Measurements from ENCODE around the gene PHACTR1.
"Not testable (repeated sequence)": the region's sequence is repeated elsewhere in the genome, so short reads cannot be mapped to it uniquely, and the experiment has no call there.

Gene PHACTR1

GRCh38 chr6:13239530-13240455 lies 523.2 kb downstream of the PHACTR1 start:
- DNase-seq (ENCODE audit: low spot score) = no peak

- no peak for DNase-seq (ENCODE audit: low spot score)
Measured at GRCh38 chr6:13241364-13241763, 524.8 kb downstream of the PHACTR1 start.

- DNase-seq (ENCODE audit: low spot score) = no peak
Measured at GRCh38 chr6:13242178-13242577, 525.6 kb downstream of the PHACTR1 start.

GRCh38 chr6:13242590-13242989 lies 526.0 kb downstream of the PHACTR1 start:
- DNase-seq (ENCODE audit: low spot score) = no peak

GRCh38 chr6:13243033-13243432 lies 526.5 kb downstream of the PHACTR1 start:
- no peak for DNase-seq (ENCODE audit: low spot score)

DNA sequence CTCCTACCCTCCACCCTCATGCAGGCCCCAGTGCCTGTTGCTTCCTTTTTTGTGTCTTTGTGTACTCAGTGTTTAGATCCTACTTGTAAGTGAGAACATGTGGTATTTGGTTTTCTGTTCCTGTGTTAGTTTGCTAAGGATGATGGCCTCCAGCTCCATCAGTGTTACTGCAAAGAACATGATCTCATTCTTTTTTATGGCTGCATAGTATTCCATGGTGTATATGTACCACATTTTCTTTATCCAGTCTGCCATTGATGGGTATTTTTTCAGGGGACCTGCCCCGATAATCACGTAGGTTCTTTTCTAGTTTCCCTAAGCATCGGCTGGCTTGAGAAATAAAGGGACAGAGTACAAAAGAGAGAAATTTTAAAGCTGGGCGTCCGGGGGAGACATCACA lies 527.2 kb downstream of the PHACTR1 start:
- not testable (repeated sequence) for DNase-seq (ENCODE audit: low spot score)

GRCh38 chr6:13247627-13248026 lies 531.1 kb downstream of the PHACTR1 start:
- DNase-seq (ENCODE audit: low spot score) = no peak

DNA sequence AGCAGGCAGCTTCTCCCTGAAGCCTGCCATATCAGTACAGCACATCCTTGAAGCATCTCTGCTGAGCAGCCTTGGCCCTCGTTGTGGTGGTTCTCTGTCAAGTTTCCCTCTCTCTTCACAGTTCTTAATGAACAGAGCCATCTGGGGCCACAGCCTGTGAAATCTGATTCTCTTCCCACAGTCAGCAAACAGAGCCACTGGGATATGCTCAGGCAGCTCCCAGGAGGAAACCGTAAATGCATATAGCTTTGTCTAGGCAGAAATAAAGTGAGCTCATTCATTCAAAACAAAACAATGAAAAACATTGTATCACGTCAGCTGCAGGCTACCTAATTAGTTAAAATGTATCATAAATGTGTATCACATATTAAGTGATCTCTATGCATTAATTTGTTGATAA lies 531.5 kb downstream of the PHACTR1 start:
- no peak for DNase-seq (ENCODE audit: low spot score)

GRCh38 chr6:13248584-13248985 lies 532.0 kb downstream of the PHACTR1 start:
- DNase-seq (ENCODE audit: low spot score) = no peak

- DNase-seq (ENCODE audit: low spot score) = no peak
Measured at GRCh38 chr6:13248994-13249393, 532.4 kb downstream of the PHACTR1 start.

DNA sequence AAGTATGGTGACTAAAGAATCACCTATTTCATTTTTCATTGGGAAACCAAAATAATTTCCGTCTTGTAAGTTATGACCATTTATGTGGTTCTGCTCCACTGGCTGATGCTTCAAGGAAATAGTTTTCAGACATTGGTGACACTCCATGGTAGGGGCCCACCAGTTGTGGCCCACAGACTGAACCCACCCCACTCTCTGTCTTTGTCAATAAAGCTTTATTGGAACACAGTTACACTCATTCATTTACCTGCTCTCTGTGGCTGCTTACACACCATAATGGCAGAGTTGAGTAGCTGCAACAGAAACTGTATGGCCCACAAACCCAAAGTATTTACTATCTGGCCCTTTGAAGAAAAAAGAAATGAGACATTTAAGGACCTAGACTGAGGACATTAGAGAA lies 533.2 kb downstream of the PHACTR1 start:
- no peak for DNase-seq (ENCODE audit: low spot score)

GRCh38 chr6:13250703-13251102 lies 534.1 kb downstream of the PHACTR1 start:
- no peak for DNase-seq (ENCODE audit: low spot score)

GRCh38 chr6:13251242-13251641 lies 534.7 kb downstream of the PHACTR1 start:
- DNase-seq (ENCODE audit: low spot score) = no peak

- no peak for DNase-seq (ENCODE audit: low spot score)
Measured at GRCh38 chr6:13252790-13253189, 536.2 kb downstream of the PHACTR1 start.

GRCh38 chr6:13253272-13253671 lies 536.7 kb downstream of the PHACTR1 start:
- DNase-seq (ENCODE audit: low spot score) = no peak

- no peak for DNase-seq (ENCODE audit: low spot score)
Measured at GRCh38 chr6:13256266-13257001, 539.9 kb downstream of the PHACTR1 start.

- no peak for DNase-seq (ENCODE audit: low spot score)
Measured at GRCh38 chr6:13259393-13259792, 542.8 kb downstream of the PHACTR1 start.

GRCh38 chr6:13260101-13260598 lies 543.6 kb downstream of the PHACTR1 start:
- no peak for DNase-seq (ENCODE audit: low spot score)

- DNase-seq (ENCODE audit: low spot score) = no peak
Measured at GRCh38 chr6:13260831-13261230, 544.3 kb downstream of the PHACTR1 start.

DNA sequence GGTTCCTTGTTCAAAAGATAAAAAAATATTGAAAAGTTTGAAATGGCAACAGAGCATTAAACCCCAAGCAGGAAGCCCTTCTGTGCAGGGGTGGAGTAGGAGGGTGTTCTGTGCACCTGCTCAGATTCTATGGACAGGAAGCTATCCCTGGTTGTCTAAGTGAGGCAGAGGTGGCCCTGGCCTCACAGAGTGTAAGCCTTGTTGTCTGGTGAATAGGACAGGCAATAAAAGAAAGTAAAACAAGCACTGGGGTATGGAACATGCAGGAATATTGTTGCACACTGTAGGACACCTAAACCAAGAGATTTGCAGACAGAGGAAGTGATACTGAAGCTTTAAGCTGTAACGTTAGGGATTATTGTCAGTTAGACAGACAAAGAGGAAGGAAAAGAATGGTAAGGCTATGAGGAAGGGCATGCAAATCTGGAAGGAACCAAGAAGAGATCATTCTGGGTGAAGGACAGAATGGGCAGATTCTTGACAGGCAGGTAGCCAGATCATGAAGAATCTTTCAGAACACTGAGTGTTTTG lies 545.0 kb downstream of the PHACTR1 start:
- DNase-seq (ENCODE audit: low spot score) = no peak

GRCh38 chr6:13262302-13263230 lies 546.0 kb downstream of the PHACTR1 start:
- no peak for DNase-seq (ENCODE audit: low spot score)

DNA sequence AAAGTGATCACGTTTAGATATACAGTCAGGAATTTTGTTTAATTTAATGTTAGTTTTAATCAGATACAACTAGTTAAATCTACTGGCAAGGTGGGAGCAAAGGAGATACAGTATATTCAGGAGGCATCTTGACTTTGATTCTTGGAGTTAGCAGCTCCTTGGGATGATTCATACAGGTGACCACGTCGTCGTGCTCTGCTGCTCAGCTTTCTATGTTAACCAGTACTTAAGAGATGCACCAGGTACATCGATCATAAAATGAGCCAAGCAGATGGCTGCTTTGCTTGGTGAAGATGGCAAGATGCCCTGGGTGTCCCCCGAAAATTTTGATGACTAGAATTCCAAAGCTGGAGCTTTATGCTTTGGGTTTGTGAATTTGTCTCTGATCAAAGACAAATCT lies 547.1 kb downstream of the PHACTR1 start:
- DNase-seq (ENCODE audit: low spot score) = no peak
